IMR-90 (cell line): Measurements from ENCODE around the gene SLC5A10. TPM values are rescaled to one million over a fixed set of nuclear protein-coding genes. Genes with fewer than 3 reads are reported as not detected.

Experiments
- ATAC-seq: fragments of 200-7000 bp; cut with Tn5 transposase; 2 replicates; pipeline ENCODE4 v1.9.1; 2020; ENCODE audit warnings: low read depth, mild to moderate bottlenecking, moderate library complexity
- BruUV-seq: library from RNA; stranded (reverse); fragments of 400-500 nt; replicated peaks from 2 replicates; lab custom pipeline; 2021; lab: Mats Ljungman, UMichigan
- CTCF ChIA-PET: fragments of 300-600 bp; formaldehyde crosslinking; extraction: SDS; loops from one replicate; lab custom pipeline; 2021; ENCODE audit warnings: antibody characterized with exemption; lab: Yijun Ruan, JAX
- POLR2A ChIA-PET: fragments of 300-600 bp; sonication (Branson Sonifier 250); formaldehyde crosslinking; loops from one replicate; lab custom pipeline; 2022; ENCODE audit warnings: antibody characterized with exemption; ENCODE audit not compliant: unreplicated experiment; lab: Charles Lee
- DNase-seq: peaks from one replicate; pipeline ENCODE4 v3.0.0; 2013
- H2AFZ ChIP-seq: replicated peaks from 2 replicates; pipeline ENCODE3; 2013; ENCODE audit warnings: low read length, mild to moderate bottlenecking; ENCODE audit not compliant: poor library complexity
- H2AK5ac ChIP-seq: 2 replicates; pipeline ENCODE4 v1.6.1; 2013; ENCODE audit warnings: low read depth, low read length, inconsistent platforms
- H2AK9ac ChIP-seq: replicated peaks from 2 replicates; pipeline ENCODE3; 2013; ENCODE audit warnings: mild to moderate bottlenecking, low read depth, low read length, moderate library complexity; ENCODE audit not compliant: poor library complexity
- H2BK120ac ChIP-seq: 2 replicates; pipeline ENCODE4 v1.6.1; 2013; ENCODE audit warnings: low read depth, low read length, inconsistent platforms
- H2BK15ac ChIP-seq: 3 replicates; pipeline ENCODE4 v1.6.1; 2013; ENCODE audit warnings: low read depth, low read length, inconsistent platforms
- H2BK20ac ChIP-seq: 2 replicates; pipeline ENCODE4 v1.6.1; 2013; ENCODE audit warnings: low read depth, mild to moderate bottlenecking, inconsistent platforms, low read length, moderate library complexity
- H2BK5ac ChIP-seq: 2 replicates; pipeline ENCODE4 v1.6.1; 2013; ENCODE audit warnings: mild to moderate bottlenecking, low read depth, low read length, inconsistent platforms; ENCODE audit not compliant: poor library complexity, severe bottlenecking
- H3K14ac ChIP-seq: replicated peaks from 2 replicates; pipeline ENCODE4 v1.6.1; 2013; ENCODE audit warnings: low read depth, low read length, inconsistent platforms
- H3K18ac ChIP-seq: 2 replicates; pipeline ENCODE4 v1.6.1; 2013; ENCODE audit warnings: low read depth, low read length, control low read depth
- H3K23ac ChIP-seq: 2 replicates; pipeline ENCODE4 v1.6.1; 2013; ENCODE audit warnings: low read depth, low read length, inconsistent platforms
- H3K27ac ChIP-seq: 2 replicates; pipeline ENCODE4 v1.5.1; 2013; ENCODE audit warnings: mild to moderate bottlenecking, control low read depth, low read length; ENCODE audit not compliant: insufficient read depth
- H3K27me3 ChIP-seq: 2 replicates; pipeline ENCODE4 v1.6.1; 2013; ENCODE audit warnings: low read length; ENCODE audit not compliant: control insufficient read depth, insufficient read depth
- H3K36me3 ChIP-seq: 2 replicates; pipeline ENCODE4 v1.6.1; 2013; ENCODE audit warnings: low read length, mixed read lengths; ENCODE audit not compliant: control insufficient read depth, insufficient read depth
- H3K4ac ChIP-seq: 2 replicates; pipeline ENCODE4 v1.6.1; 2013; ENCODE audit warnings: low read depth, low read length, inconsistent platforms
- H3K4me1 ChIP-seq: 2 replicates; pipeline ENCODE4 v1.6.1; 2013; ENCODE audit warnings: low read length, mixed read lengths; ENCODE audit not compliant: control insufficient read depth, insufficient read depth
- H3K4me2 ChIP-seq: 2 replicates; pipeline ENCODE4 v1.6.1; 2013; ENCODE audit warnings: low read depth, mild to moderate bottlenecking, control low read depth, low read length, moderate library complexity
- H3K4me3 ChIP-seq: 2 replicates; pipeline ENCODE4 v1.5.1; 2013; ENCODE audit warnings: low read depth, mild to moderate bottlenecking, control low read depth, low read length, moderate library complexity; ENCODE audit not compliant: insufficient read depth
- H3K56ac ChIP-seq: 2 replicates; pipeline ENCODE4 v1.6.1; 2013; ENCODE audit warnings: low read length, inconsistent platforms; ENCODE audit not compliant: insufficient read depth; ENCODE audit errors: extremely low read depth
- H3K79me1 ChIP-seq, 2 experiments: 2 replicates each; pipeline ENCODE4 v1.6.1; 2013; ENCODE audit warnings: low read length in 2 of 2, inconsistent platforms in 1 of 2, low read depth in 1 of 2
- H3K9ac ChIP-seq: 2 replicates; pipeline ENCODE4 v1.6.1; 2013; ENCODE audit warnings: low read depth, low read length, control low read depth
- H3K9me1 ChIP-seq: 2 replicates; pipeline ENCODE4 v1.6.1; 2013; ENCODE audit warnings: low read length, inconsistent platforms; ENCODE audit not compliant: insufficient read depth
- H3K9me3 ChIP-seq: 2 replicates; pipeline ENCODE4 v1.6.1; 2013; ENCODE audit warnings: low read length; ENCODE audit not compliant: control insufficient read depth, insufficient read depth
- H4K20me1 ChIP-seq: 2 replicates; pipeline ENCODE4 v1.6.1; 2013; ENCODE audit warnings: low read length, inconsistent platforms; ENCODE audit not compliant: insufficient read depth
- H4K5ac ChIP-seq: 2 replicates; pipeline ENCODE4 v1.6.1; 2013; ENCODE audit warnings: mild to moderate bottlenecking, low read depth, low read length, control low read depth
- H4K8ac ChIP-seq, 2 experiments: 2 replicates each; pipeline ENCODE4 v1.6.1; 2013; ENCODE audit warnings: low read depth in 2 of 2, low read length in 2 of 2, control low read depth in 1 of 2, inconsistent platforms in 1 of 2
- H4K91ac ChIP-seq: 2 replicates; pipeline ENCODE4 v1.6.1; 2013; ENCODE audit warnings: low read depth, low read length, inconsistent platforms; ENCODE audit not compliant: insufficient read depth
- BHLHE40 ChIP-seq: fragments of 150-350 bp; IDR thresholded peaks from 2 replicates; pipeline ENCODE4 v1.6.1; 2016; ENCODE audit warnings: mild to moderate bottlenecking, low read depth, low read length
- CEBPB ChIP-seq: IDR thresholded peaks from 2 replicates; pipeline ENCODE4 v1.6.1; 2012; ENCODE audit warnings: low read depth, low read length, improper control_type of control experiment
- CHD1 ChIP-seq: IDR thresholded peaks from 2 replicates; pipeline ENCODE4 v1.6.1; 2012; ENCODE audit warnings: low read depth, low read length, improper control_type of control experiment
- CTCF ChIP-seq: conservative IDR thresholded peaks from 2 replicates; pipeline ENCODE4 v1.5.1; 2012; ENCODE audit warnings: mild to moderate bottlenecking, low read depth, low read length, improper control_type of control experiment
- FOS ChIP-seq: fragments of 150-350 bp; IDR thresholded peaks from 2 replicates; pipeline ENCODE4 v1.6.1; 2016; ENCODE audit warnings: low read depth, low read length
- MAFK ChIP-seq: IDR thresholded peaks from 2 replicates; pipeline ENCODE4 v1.6.1; 2012; ENCODE audit warnings: low read depth, low read length, improper control_type of control experiment
- MAZ ChIP-seq: IDR thresholded peaks from 2 replicates; pipeline ENCODE4 v1.6.1; 2012; ENCODE audit warnings: low read depth, mild to moderate bottlenecking, low read length, improper control_type of control experiment, moderate library complexity, borderline replicate concordance
- MXI1 ChIP-seq: IDR thresholded peaks from 2 replicates; pipeline ENCODE4 v1.6.1; 2012; ENCODE audit warnings: low read depth, mild to moderate bottlenecking, low read length, moderate library complexity, borderline replicate concordance
- NFE2L2 ChIP-seq: fragments of 150-350 bp; IDR thresholded peaks from 2 replicates; pipeline ENCODE4 v1.6.1; 2016; ENCODE audit warnings: low read depth, mild to moderate bottlenecking, low read length
- POLR2A ChIP-seq: IDR thresholded peaks from 2 replicates; pipeline ENCODE4 v1.6.1; 2012; ENCODE audit warnings: mild to moderate bottlenecking, low read depth, low read length
- RAD21 ChIP-seq: IDR thresholded peaks from 2 replicates; pipeline ENCODE4 v1.6.1; 2012; ENCODE audit warnings: low read length, improper control_type of control experiment
- RCOR1 ChIP-seq: IDR thresholded peaks from 2 replicates; pipeline ENCODE4 v1.6.1; 2012; ENCODE audit warnings: mild to moderate bottlenecking, low read length, improper control_type of control experiment; ENCODE audit not compliant: insufficient replicate concordance
- RFX5 ChIP-seq: IDR thresholded peaks from 2 replicates; pipeline ENCODE4 v1.8.0; 2012; ENCODE audit warnings: low read depth, mild to moderate bottlenecking, low read length, moderate library complexity
- SMC3 ChIP-seq: fragments of 150-350 bp; IDR thresholded peaks from 2 replicates; pipeline ENCODE4 v1.6.1; 2016; ENCODE audit warnings: low read depth, mild to moderate bottlenecking, antibody characterized with exemption, low read length, moderate library complexity
- WGBS, 2 experiments: methylation state at CpG; one replicate each; pipeline versions ENCODE4 v1.1.5 to v1.1.7; 2013; ENCODE audit warnings: missing lambda C conversion rate in 2 of 2; ENCODE audit not compliant: insufficient read length in 1 of 2; ENCODE audit errors: extremely low coverage in 2 of 2; 5-methylcytosine and 5-hydroxymethylcytosine counted together
- dilution Hi-C: fragments of 300-500 bp; cut with HindIII; formaldehyde crosslinking; loops from one replicate; pipeline ENCODE4 v1.14.3; 2018; ENCODE audit warnings: low sequenced_read_pairs; ENCODE audit not compliant: unreplicated experiment
- in situ Hi-C: fragments of 300-500 bp; cut with MboI; formaldehyde crosslinking; loops from 3 replicates; pipeline ENCODE4 v1.14.3; 2019; ENCODE audit warnings: low sequenced_read_pairs, inconsistent platforms, mixed read lengths
- intact Hi-C: fragments of 100-400 bp; cut with micrococcal nuclease; formaldehyde crosslinking; loops from 2 replicates; pipeline ENCODE4 v1.10.0; 2022
- polyA plus RNA-seq, 3 experiments: library from polyadenylated mRNA; depleted of rRNA; stranded (reverse); fragments of >200 nt; gene quantifications; 2 replicates each; pipeline ENCODE4 v1.2.3, GENCODE V29; 2012; ENCODE audit warnings: low replicate concordance in 1 of 3
- total RNA-seq: library from RNA; depleted of rRNA; stranded (reverse); fragments of >200 nt; gene quantifications from 2 replicates; pipeline ENCODE4 v1.2.3, GENCODE V29; 2012
- TF ChIP-seq, protein P1 (sequence below): fragments of 150-350 bp; IDR thresholded peaks from 2 replicates; pipeline ENCODE4 v1.6.1; 2017; ENCODE audit warnings: mild to moderate bottlenecking, antibody characterized with exemption, low read length, low read depth
- TF ChIP-seq, protein P2 (sequence below): fragments of 150-350 bp; IDR thresholded peaks from 2 replicates; pipeline ENCODE4 v1.6.1; 2016; ENCODE audit warnings: low read depth, mild to moderate bottlenecking, low read length, moderate library complexity, borderline replicate concordance

The SLC5A10 gene
- total and polyA plus RNA-seq, 2 of the 4 experiments (the other 2 are of a cell fraction): not detected

- no peak overlapping the region for H2AK9ac ChIP-seq
- in situ Hi-C loops: no loop called here
- H3K4me2 ChIP-seq: no peak overlapping the region
- no peak overlapping the region for H4K8ac ChIP-seq
- TF ChIP-seq MXI1 (no peak), SMC3 (no peak), MAZ (no peak), RCOR1 (no peak), CTCF (no peak), NFE2L2 (no peak), CEBPB (no peak), BHLHE40 (no peak), RAD21 (no peak), RFX5 (no peak), CHD1 (no peak), POLR2A (peak; percentile 10; the same call in 1 of the 2 replicates), MAFK (peak; percentile 43; the same call in 1 of the 2 replicates), FOS (no peak)
- TF ChIP-seq, protein P1, sequence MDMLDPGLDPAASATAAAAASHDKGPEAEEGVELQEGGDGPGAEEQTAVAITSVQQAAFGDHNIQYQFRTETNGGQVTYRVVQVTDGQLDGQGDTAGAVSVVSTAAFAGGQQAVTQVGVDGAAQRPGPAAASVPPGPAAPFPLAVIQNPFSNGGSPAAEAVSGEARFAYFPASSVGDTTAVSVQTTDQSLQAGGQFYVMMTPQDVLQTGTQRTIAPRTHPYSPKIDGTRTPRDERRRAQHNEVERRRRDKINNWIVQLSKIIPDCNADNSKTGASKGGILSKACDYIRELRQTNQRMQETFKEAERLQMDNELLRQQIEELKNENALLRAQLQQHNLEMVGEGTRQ: no peak
- TF ChIP-seq, protein P2, sequence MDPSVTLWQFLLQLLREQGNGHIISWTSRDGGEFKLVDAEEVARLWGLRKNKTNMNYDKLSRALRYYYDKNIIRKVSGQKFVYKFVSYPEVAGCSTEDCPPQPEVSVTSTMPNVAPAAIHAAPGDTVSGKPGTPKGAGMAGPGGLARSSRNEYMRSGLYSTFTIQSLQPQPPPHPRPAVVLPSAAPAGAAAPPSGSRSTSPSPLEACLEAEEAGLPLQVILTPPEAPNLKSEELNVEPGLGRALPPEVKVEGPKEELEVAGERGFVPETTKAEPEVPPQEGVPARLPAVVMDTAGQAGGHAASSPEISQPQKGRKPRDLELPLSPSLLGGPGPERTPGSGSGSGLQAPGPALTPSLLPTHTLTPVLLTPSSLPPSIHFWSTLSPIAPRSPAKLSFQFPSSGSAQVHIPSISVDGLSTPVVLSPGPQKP: no peak
- CTCF ChIA-PET: no interaction called here
- H2AFZ ChIP-seq: no peak overlapping the region
- H3K56ac ChIP-seq: no peak overlapping the region
- BruUV-seq: no TSS peak
- peaks cover 6% of the 10 kb centered on the region for H3K9me3 ChIP-seq
- no peak for ATAC-seq
- no peak overlapping the region for H2BK120ac ChIP-seq
- H2AK5ac ChIP-seq: no peak overlapping the region; the same call in 1 of the 2 replicates
- H3K23ac ChIP-seq: no peak overlapping the region
- peaks cover 22 to 87% of the 10 kb centered on the region in 2 experiments; a peak in 3 of 4 replicates for H3K79me1 ChIP-seq
- H3K27ac ChIP-seq: no peak overlapping the region
- H3K14ac ChIP-seq: no peak overlapping the region
- H3K4me3 ChIP-seq: no peak overlapping the region
- no peak overlapping the region for H2BK20ac ChIP-seq
- H4K20me1 ChIP-seq: peaks cover 45% of the 10 kb centered on the region
- H3K36me3 ChIP-seq: peaks cover 15% of the 10 kb centered on the region
- no peak overlapping the region for H4K91ac ChIP-seq
- DNase-seq: no peak
- 100% methylated on average over 2 of the region's 8 CpGs; no CpG with 5 or more reads in 1 of the 2 experiments for WGBS, 2 experiments
- H3K18ac ChIP-seq: no peak overlapping the region
- no peaks in the 10 kb centered on the region for H3K27me3 ChIP-seq
- peaks cover 29% of the 10 kb centered on the region for H3K4me1 ChIP-seq
- H4K5ac ChIP-seq: no peak overlapping the region
- POLR2A ChIA-PET: no interaction called here
- no peak overlapping the region for H3K9ac ChIP-seq
- H2BK15ac ChIP-seq: no peak overlapping the region
- peaks cover 4% of the 10 kb centered on the region; the same call in 1 of the 2 replicates for H3K9me1 ChIP-seq
- dilution Hi-C loops: no loop called here
- intact Hi-C loops: no loop called here
- H3K4ac ChIP-seq: no peak overlapping the region
- H2BK5ac ChIP-seq: no peak overlapping the region
Measured at GRCh38 chr17:18999394-18999793, 47.4 kb downstream of the SLC5A10 start.
